ENCODE data around the gene PI16. TPM values are rescaled to one million over a fixed set of nuclear protein-coding genes. Genes with fewer than 3 reads are reported as not detected.

Gene PI16
- total RNA-seq, 1 donor from 2014 or later = 25.9 TPM

DNA sequence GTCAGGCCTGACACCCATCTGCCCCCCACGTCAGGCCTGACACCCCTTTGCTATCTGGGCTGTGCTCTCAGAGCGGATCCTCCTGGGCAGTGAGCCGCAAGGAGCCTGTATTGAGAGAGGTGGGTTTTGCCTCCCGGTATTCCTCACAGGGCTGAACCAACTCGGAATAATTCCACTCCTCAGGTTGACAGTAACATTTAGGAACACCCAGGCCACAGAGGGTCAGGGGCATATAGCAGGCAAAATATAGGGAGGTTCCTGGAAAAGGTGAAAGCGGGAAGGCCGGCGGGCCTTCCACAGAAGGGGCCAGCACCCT is 44.1 kb downstream of the PI16 start:
- no peak for DNase-seq
- TF ChIP-seq, protein P1, sequence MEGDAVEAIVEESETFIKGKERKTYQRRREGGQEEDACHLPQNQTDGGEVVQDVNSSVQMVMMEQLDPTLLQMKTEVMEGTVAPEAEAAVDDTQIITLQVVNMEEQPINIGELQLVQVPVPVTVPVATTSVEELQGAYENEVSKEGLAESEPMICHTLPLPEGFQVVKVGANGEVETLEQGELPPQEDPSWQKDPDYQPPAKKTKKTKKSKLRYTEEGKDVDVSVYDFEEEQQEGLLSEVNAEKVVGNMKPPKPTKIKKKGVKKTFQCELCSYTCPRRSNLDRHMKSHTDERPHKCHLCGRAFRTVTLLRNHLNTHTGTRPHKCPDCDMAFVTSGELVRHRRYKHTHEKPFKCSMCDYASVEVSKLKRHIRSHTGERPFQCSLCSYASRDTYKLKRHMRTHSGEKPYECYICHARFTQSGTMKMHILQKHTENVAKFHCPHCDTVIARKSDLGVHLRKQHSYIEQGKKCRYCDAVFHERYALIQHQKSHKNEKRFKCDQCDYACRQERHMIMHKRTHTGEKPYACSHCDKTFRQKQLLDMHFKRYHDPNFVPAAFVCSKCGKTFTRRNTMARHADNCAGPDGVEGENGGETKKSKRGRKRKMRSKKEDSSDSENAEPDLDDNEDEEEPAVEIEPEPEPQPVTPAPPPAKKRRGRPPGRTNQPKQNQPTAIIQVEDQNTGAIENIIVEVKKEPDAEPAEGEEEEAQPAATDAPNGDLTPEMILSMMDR (IDR thresholded peaks at IDR 0.05; ENCODE audit: borderline replicate concordance) = no peak
- Histone ChIP-seq H3K4me3 (no peak overlapping the region), H3K27ac (replicated peaks) (peak overlapping the region; percentile 94), H3K27me3 (ENCODE audit: low read depth) (no peaks in the 10 kb centered on the region), H3K36me3 (no peaks in the 10 kb centered on the region), H3K4me1 (peaks cover 26% of the 10 kb centered on the region), H3K9me3 (replicated peaks) (no peaks in the 10 kb centered on the region)
- intact Hi-C loops (cut with micrococcal nuclease) = no loop called here

DNA sequence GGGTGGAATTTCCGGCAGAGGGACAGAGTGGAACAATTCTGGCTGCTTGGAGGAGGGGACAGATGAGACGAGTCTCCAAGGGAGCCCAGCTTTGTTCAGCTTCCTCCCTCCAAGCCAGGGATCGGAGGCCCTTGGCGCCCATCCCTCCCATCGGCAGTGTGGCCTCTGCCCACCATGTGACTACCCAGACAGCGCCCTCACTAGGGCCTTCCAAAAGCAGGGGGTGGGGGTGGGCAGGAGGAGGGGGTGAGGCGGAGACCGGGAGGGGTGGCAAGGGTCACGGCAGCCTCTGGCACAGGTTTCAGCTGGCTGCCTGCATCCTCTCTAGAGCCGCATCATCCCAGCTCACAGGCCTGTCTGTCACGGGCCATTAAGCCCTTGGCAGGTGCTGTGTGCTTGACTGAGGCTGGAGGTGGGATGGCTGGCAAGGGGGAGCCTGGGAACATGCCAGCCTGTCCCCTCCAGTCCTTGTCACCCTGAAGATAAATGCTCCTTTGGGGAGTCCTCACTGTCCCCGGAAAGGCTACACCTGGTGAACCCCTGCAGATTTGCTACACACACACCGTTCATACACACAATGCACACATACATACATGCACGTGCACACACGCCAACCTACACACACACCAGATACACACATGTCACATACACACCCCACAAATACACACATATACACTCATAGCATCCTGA is 44.7 kb downstream of the PI16 start:
- H3K4me3 ChIP-seq = no peak overlapping the region
- no peak for DNase-seq
- peaks cover 26% of the 10 kb centered on the region for H3K4me1 ChIP-seq
- H3K36me3 ChIP-seq = no peaks in the 10 kb centered on the region
- no peaks in the 10 kb centered on the region for H3K27me3 ChIP-seq (ENCODE audit: low read depth)
- TF ChIP-seq, protein P1 (IDR thresholded peaks at IDR 0.05; ENCODE audit: borderline replicate concordance) = no peak
- intact Hi-C loops (cut with micrococcal nuclease) = no loop called here
- no peaks in the 10 kb centered on the region for H3K9me3 ChIP-seq (replicated peaks)
- H3K27ac ChIP-seq (replicated peaks) = peak overlapping the region; percentile 94

DNA sequence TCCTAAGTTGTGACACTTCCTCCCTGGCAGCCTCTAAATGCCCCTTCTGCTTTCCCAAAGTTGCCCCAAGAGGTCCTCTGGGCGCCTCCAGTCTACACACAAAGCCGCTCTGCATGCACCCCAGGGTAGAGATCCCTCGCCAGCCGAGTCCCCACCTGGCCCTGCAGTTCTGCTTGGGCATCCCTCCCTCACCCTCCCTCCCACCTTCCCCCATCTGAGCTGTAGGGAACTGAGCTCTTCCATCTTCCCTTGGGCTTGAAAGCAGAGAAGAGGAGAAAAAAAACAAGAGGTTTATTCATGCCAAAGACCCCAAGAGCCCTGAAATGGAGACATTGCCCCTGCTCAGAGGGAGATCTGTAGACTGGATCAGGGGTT is 45.2 kb downstream of the PI16 start:
- intact Hi-C loops (cut with micrococcal nuclease) = no loop called here
- Histone ChIP-seq H3K27me3 (ENCODE audit: low read depth) (no peaks in the 10 kb centered on the region), H3K9me3 (replicated peaks) (no peaks in the 10 kb centered on the region), H3K36me3 (no peaks in the 10 kb centered on the region), H3K27ac (replicated peaks) (peak overlapping the region; percentile 94), H3K4me1 (peaks cover 26% of the 10 kb centered on the region), H3K4me3 (no peak overlapping the region)
- no peak for DNase-seq
- TF ChIP-seq, protein P1 (IDR thresholded peaks at IDR 0.05; ENCODE audit: borderline replicate concordance) = no peak

DNA sequence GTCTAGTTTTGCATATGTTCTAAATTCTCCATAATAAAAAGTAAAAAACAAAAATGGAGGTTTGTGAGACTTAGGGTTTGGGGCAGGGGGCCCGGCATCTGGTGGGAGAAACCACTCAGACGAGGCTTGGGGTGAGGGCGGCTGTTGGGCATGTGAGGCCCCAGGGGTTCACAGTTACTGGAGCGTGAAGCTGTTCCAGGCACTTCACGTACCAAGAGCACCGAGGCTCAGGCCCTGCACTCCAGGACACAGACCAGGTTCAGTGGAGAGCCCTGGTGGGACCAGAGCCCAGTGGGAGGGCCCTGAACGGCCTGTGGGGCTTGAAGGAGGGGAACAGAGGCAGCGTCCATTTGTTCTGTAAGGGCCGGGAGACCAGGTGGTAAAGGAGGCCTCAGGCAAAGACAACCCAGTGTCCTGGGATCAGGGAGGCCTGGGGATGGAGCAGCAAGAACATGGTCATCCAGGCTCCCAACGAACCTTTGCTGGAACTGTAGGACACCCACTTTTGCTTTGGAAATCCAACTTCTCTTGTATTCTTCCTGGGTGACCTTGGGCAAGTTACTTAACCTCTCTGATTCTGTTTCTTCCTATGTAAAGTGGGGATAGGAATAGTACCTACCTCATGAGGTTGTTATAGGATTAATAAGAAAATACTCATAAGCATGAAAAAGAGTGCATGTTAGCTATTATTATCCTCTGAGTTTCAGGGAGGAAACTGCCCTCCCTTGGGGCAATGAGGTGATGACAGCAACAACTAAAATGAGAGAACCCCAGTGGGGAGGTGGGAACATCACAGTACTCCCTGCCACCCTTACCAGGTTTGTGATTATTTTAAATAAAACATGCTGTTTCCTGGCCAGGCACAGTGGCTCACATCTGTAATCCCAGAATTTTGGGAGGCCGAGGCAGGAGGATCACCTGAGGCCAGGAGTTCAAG is 49.8 kb downstream of the PI16 start:
- H3K36me3 ChIP-seq = no peaks in the 10 kb centered on the region
- H3K27ac ChIP-seq (replicated peaks) = peak overlapping the region; percentile 8
- no peaks in the 10 kb centered on the region for H3K9me3 ChIP-seq (replicated peaks)
- no peak for DNase-seq
- TF ChIP-seq, protein P1 (IDR thresholded peaks at IDR 0.05; ENCODE audit: borderline replicate concordance) = no peak
- intact Hi-C loops (cut with micrococcal nuclease) = no loop called here
- peaks cover 11% of the 10 kb centered on the region for H3K4me1 ChIP-seq
- H3K4me3 ChIP-seq = no peak overlapping the region
- H3K27me3 ChIP-seq (ENCODE audit: low read depth) = no peaks in the 10 kb centered on the region

DNA sequence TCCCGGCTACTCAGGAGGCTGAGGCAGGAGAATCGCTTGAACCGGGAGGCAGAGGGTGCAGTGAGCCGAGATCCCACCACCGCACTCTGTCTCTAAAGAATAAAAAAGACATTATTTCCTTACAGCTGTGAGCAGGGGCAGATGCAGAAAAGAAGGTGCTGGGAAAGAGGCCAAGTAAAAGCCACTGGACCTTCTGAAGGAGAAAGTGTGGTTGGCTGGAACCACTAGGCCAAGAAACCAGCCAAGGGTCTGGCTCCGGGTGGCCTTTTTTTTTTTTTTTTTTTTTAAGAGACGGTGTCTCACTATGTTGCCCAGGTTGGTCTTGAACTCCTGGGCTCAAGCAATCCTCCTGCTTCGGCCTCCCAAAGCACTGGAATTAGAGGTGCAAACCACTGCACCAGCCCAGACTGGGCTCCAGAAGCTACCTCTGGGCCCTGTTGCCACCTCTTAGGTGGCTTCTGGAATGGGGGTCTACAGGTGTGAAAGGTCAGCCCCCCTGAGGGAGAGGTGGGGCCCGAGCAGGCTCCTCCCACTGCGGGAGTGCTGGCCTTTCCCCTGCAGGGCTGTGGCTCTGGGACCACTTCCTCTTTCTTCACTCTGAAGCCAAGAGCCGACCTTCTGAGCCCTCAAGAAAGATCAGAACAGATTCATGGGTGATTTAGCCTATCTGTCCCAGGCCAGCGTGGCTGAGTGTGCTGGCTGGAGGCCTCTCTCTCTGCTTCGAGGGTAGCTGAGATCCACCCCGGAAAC is 50.7 kb downstream of the PI16 start, which contains the start of gene FGD2:
Gene FGD2 (plus strand): TSS at position 595 of the 750 bp plus-strand sequence. CDS start 163 bp downstream, outside the sequence.
- Histone ChIP-seq H3K36me3 (no peaks in the 10 kb centered on the region), H3K27ac (replicated peaks) (peak within 1 kb of the TSS; percentile 47), H3K9me3 (replicated peaks) (no peaks in the 10 kb centered on the region), H3K27me3 (ENCODE audit: low read depth) (no peaks in the 10 kb centered on the region), H3K4me3 (peak within 1 kb of the TSS; percentile 37), H3K4me1 (peaks cover 7% of the 10 kb centered on the region)
- intact Hi-C loops (cut with micrococcal nuclease) = loop anchor here (5.0 kb wide), 1 partner anchor 103 kb away; no protein-coding TSS in a partner anchor
- no peak for DNase-seq
- TF ChIP-seq, protein P1 (IDR thresholded peaks at IDR 0.05; ENCODE audit: borderline replicate concordance) = no peak
